SK-N-SH treated with all-trans-retinoic acid at 6 μM for 48 hours (cell line): ENCODE data around the gene RGS9BP.

Experiments used
- ESRRG ChIP-seq: fragments of 250-450 bp; sonication (Bioruptor Pico); IDR thresholded peaks from 2 replicates; pipeline ENCODE4 v1.6.1; 2021; ENCODE audit warnings: mild to moderate bottlenecking
- ISL1 ChIP-seq: fragments of 250-450 bp; sonication (Bioruptor Pico); IDR thresholded peaks from 2 replicates; pipeline ENCODE4 v2.1.2; 2022; ENCODE audit warnings: mild to moderate bottlenecking, moderate library complexity
- OSR1 ChIP-seq: fragments of 250-450 bp; sonication (Bioruptor Pico); IDR thresholded peaks from 2 replicates; pipeline ENCODE4 v1.8.0; 2022; ENCODE audit warnings: moderate library complexity, mild to moderate bottlenecking, inconsistent platforms
- SNAI2 ChIP-seq: fragments of 250-450 bp; sonication (Bioruptor Pico); IDR thresholded peaks from 2 replicates; pipeline ENCODE4 v1.5.0; 2020; ENCODE audit warnings: mild to moderate bottlenecking, moderate library complexity
- ZC3H10 ChIP-seq: fragments of 250-450 bp; sonication (Bioruptor Pico); IDR thresholded peaks from 2 replicates; pipeline ENCODE4 v1.5.1; 2021; ENCODE audit warnings: mild to moderate bottlenecking, moderate library complexity
- ZFP3 ChIP-seq: fragments of 250-450 bp; sonication (Bioruptor Pico); IDR thresholded peaks from 2 replicates; pipeline ENCODE4 v1.5.0; 2020; ENCODE audit warnings: mild to moderate bottlenecking, moderate library complexity
- ZNF565 ChIP-seq: fragments of 450-650 bp; formaldehyde crosslinking; conservative IDR thresholded peaks from 2 replicates; pipeline ENCODE4 v1.5.0; 2020; ENCODE audit warnings: low read depth, mild to moderate bottlenecking, moderate library complexity
- ZNF70 ChIP-seq: fragments of 450-650 bp; formaldehyde crosslinking; IDR thresholded peaks from 2 replicates; pipeline ENCODE4 v1.5.0; 2020; ENCODE audit warnings: mild to moderate bottlenecking, moderate library complexity
- ZNF8 ChIP-seq: fragments of 450-650 bp; formaldehyde crosslinking; IDR thresholded peaks from 2 replicates; pipeline ENCODE4 v1.5.0; 2020; ENCODE audit warnings: mild to moderate bottlenecking, moderate library complexity
- TF ChIP-seq, protein P1 (sequence below): fragments of 250-450 bp; sonication (Bioruptor Pico); IDR thresholded peaks from 2 replicates; pipeline ENCODE4 v1.8.0; 2020; ENCODE audit warnings: mild to moderate bottlenecking, moderate library complexity, borderline replicate concordance
- TF ChIP-seq, protein P2 (sequence below): fragments of 250-450 bp; sonication (Bioruptor Pico); IDR thresholded peaks from 2 replicates; pipeline ENCODE4 v1.5.1; 2021; ENCODE audit warnings: mild to moderate bottlenecking, moderate library complexity

DNA sequence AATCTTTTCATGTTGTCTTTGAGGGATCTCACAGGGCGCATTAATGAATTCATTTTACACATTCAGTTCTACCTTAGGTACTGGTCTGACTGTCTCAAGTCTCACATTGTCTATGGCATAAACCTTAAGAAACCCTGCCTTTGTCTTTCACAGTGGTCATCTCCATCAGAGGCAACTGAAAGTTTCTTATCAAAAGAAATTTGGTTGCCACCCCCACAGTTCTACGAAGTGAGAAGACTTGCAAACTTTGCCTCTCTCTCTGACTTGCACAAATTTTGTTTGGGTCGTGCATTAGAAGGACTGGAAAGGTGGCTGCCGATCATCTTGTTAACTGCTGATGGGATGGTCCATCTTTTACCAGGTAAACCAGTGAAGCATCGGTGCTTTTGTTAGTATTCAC is 33.4 kb downstream of the RGS9BP start:
- TF ChIP-seq, protein P1, sequence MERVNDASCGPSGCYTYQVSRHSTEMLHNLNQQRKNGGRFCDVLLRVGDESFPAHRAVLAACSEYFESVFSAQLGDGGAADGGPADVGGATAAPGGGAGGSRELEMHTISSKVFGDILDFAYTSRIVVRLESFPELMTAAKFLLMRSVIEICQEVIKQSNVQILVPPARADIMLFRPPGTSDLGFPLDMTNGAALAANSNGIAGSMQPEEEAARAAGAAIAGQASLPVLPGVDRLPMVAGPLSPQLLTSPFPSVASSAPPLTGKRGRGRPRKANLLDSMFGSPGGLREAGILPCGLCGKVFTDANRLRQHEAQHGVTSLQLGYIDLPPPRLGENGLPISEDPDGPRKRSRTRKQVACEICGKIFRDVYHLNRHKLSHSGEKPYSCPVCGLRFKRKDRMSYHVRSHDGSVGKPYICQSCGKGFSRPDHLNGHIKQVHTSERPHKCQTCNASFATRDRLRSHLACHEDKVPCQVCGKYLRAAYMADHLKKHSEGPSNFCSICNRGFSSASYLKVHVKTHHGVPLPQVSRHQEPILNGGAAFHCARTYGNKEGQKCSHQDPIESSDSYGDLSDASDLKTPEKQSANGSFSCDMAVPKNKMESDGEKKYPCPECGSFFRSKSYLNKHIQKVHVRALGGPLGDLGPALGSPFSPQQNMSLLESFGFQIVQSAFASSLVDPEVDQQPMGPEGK (CRISPR knock-in tag) = no peak
- no peak for TF ChIP-seq OSR1 (CRISPR knock-in tag)
- TF ChIP-seq ZNF70 (CRISPR knock-in tag) = no peak
- no peak for TF ChIP-seq ZFP3 (CRISPR knock-in tag)
- no peak for TF ChIP-seq ZNF8 (CRISPR knock-in tag)
- TF ChIP-seq ESRRG (CRISPR knock-in tag) = no peak
- no peak for TF ChIP-seq SNAI2 (CRISPR knock-in tag)
- no peak for TF ChIP-seq ZC3H10 (CRISPR knock-in tag)
- TF ChIP-seq, protein P2, sequence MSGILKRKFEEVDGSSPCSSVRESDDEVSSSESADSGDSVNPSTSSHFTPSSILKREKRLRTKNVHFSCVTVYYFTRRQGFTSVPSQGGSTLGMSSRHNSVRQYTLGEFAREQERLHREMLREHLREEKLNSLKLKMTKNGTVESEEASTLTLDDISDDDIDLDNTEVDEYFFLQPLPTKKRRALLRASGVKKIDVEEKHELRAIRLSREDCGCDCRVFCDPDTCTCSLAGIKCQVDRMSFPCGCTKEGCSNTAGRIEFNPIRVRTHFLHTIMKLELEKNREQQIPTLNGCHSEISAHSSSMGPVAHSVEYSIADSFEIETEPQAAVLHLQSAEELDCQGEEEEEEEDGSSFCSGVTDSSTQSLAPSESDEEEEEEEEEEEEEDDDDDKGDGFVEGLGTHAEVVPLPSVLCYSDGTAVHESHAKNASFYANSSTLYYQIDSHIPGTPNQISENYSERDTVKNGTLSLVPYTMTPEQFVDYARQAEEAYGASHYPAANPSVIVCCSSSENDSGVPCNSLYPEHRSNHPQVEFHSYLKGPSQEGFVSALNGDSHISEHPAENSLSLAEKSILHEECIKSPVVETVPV = no peak
- no peak for TF ChIP-seq ZNF565 (CRISPR knock-in tag)
- no peak for TF ChIP-seq ISL1 (CRISPR knock-in tag)
